RWPE1 (cell line): ENCODE measurements around the gene IRF1.
A peak's percentile ranks its signal among the peaks of the same experiment; 100 is the strongest.

Experiments used
- CTCF ChIA-PET: fragments of 350-600 bp; sonication (Branson Sonifier 250); formaldehyde crosslinking; extraction: SDS; loops from one replicate; lab custom pipeline; 2021; lab: Yijun Ruan, JAX
- POLR2A ChIA-PET: fragments of 400-600 bp; formaldehyde crosslinking; extraction: SDS; loops from one replicate; lab custom pipeline; 2020; ENCODE audit warnings: antibody characterized with exemption; ENCODE audit not compliant: low non-redundant PET; lab: Yijun Ruan, JAX
- DNase-seq: peaks from one replicate; pipeline ENCODE4 v3.0.0; 2012; ENCODE audit warnings: low spot score
- H3K27ac ChIP-seq: fragments of 450-650 bp; 2 replicates; pipeline ENCODE4 v1.5.1; 2017
- TF ChIP-seq, protein P1 (sequence below): fragments of 450-650 bp; conservative IDR thresholded peaks from 2 replicates; pipeline ENCODE4 v1.5.1; 2017; ENCODE audit warnings: low read depth, mild to moderate bottlenecking

Gene IRF1

GRCh38 chr5:132459983-132460838, 30.4 kb downstream of the IRF1 start:
- peak overlapping the region; percentile 54 for H3K27ac ChIP-seq
- TF ChIP-seq, protein P1, sequence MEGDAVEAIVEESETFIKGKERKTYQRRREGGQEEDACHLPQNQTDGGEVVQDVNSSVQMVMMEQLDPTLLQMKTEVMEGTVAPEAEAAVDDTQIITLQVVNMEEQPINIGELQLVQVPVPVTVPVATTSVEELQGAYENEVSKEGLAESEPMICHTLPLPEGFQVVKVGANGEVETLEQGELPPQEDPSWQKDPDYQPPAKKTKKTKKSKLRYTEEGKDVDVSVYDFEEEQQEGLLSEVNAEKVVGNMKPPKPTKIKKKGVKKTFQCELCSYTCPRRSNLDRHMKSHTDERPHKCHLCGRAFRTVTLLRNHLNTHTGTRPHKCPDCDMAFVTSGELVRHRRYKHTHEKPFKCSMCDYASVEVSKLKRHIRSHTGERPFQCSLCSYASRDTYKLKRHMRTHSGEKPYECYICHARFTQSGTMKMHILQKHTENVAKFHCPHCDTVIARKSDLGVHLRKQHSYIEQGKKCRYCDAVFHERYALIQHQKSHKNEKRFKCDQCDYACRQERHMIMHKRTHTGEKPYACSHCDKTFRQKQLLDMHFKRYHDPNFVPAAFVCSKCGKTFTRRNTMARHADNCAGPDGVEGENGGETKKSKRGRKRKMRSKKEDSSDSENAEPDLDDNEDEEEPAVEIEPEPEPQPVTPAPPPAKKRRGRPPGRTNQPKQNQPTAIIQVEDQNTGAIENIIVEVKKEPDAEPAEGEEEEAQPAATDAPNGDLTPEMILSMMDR = no peak
- POLR2A ChIA-PET = no interaction called here
- no peak for DNase-seq
- CTCF ChIA-PET = interaction anchor here (0.6 to 1.7 kb wide), 2 partner anchors 74 to 790 kb away, joined by 4 read pairs; no protein-coding TSS in a partner anchor

DNA sequence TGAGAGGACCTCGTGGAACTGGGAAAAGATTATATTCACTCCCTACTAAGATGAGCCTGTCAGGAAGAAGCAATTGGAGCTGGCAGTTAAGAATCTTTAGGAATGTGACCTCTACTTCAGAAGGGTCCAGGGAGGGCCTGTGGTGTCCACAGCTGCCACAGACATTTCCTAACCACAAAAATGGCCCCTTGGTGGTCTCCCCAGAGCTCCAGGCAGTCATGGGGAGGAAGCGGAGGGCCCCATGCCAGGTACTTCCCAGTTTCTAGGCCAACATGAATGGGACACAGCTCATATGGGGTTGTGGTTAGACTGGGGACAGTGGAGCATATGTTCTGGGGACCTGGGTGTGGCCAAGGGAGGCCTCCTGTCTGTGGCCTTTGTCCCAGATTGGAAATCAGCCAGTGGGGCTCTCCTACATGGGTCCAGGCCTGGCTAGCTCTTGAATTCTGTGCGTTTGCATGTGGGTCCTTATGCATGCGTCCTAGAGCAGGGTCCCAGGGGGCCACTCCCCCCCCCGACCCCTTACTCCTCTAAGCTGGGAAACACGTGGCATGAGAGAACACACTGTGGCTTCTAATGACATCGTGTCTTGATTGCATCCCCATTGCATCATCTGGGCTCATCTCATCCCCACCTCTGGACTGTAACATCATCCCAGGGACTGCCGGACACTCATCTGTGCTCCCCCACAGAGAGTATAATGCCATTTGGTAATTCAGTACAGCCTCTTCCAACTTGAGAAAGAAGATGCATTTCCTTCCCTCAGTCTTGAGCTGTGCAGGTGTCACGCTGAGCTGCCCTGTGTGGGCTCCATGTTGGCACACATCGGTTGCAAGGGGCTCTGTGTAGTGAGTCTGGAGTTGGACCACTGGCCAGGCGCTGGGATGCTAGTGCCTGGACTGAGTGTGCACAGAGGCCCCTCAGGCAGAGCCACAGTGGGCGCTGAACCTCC, 31.3 kb downstream of the IRF1 start:
- POLR2A ChIA-PET = no interaction called here

DNA sequence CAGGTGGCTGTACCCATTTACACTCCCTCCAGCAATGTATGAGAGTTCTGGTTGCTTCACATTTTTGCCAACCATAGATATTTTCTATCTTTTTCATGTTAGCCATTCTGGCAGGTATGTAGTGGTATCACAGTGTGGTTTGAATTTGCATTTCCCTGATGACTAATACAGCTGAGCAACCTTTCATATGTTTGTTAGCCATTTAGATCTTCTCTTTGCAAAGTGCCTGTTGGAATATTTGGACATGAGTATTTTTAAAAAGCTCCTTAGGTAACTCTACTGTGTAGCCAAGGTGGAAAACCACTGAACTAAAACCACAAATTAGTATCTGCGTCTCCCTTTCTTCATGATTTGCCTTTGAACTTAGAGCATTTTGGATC, 31.9 kb downstream of the IRF1 start:
- TF ChIP-seq, protein P1 = no peak
- ChIA-PET CTCF (interaction anchor here (0.6 to 1.7 kb wide), 5 partner anchors 19 to 72 kb away, joined by 3 to 4 read pairs (median 3); no protein-coding TSS in a partner anchor), POLR2A (no interaction called here)
- peak overlapping the region; percentile 54; the same call in 1 of the 2 replicates for H3K27ac ChIP-seq
- peak; percentile 53 for DNase-seq

More for the DNA sequence above, 31.3 kb downstream of the IRF1 start:
- no peak for DNase-seq
- peak overlapping the region; percentile 54 for H3K27ac ChIP-seq
- TF ChIP-seq, protein P1 = no peak
- CTCF ChIA-PET = interaction anchor here (0.6 to 1.7 kb wide), 4 partner anchors 20 to 791 kb away, joined by 3 to 4 read pairs (median 4); no protein-coding TSS in a partner anchor

DNA sequence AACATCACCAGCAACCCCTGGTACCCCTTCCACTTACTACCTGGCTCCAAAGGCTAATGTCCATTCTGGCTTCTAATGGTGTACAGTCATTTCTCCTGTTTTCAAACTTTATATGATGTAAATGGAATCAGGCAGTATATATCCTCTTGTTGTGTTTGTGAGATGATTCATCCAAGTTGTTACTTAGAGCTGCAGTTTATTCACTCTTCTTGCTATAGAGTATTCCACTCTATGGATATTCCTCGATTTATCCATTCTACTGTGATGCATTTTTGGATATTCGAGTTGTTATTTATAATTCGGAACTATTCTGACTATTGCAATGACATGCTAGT, 32.4 kb downstream of the IRF1 start:
- POLR2A ChIA-PET = no interaction called here
- DNase-seq = no peak
- no peak overlapping the region for H3K27ac ChIP-seq
- TF ChIP-seq, protein P1 = no peak
- CTCF ChIA-PET = interaction anchor here (0.7 to 1.3 kb wide), 4 partner anchors 19 to 62 kb away, joined by 3 to 10 read pairs (median 4); no protein-coding TSS in a partner anchor

- ChIA-PET POLR2A (interaction anchor here (0.5 kb wide), 1 partner anchor 353 kb away, joined by 3 read pairs; no protein-coding TSS in a partner anchor), CTCF (interaction anchor here (0.7 to 1.6 kb wide), 5 partner anchors 10 to 62 kb away, joined by 3 to 10 read pairs (median 4); no protein-coding TSS in a partner anchor)
- H3K27ac ChIP-seq = peak overlapping the region; percentile 64
- TF ChIP-seq, protein P1 = no peak
- no peak for DNase-seq
These were observed 33.0 kb downstream of the IRF1 start for GRCh38 chr5:132457371-132458225.
